Right lobe of liver (tissue), 4 donors: Measurements from ENCODE around the gene FAM13B.

Experiments
- CTCF ChIP-seq, 4 donors: fragments of 200-600 bp in 3 of 4; fragments of 450-650 bp in 1 of 4; IDR thresholded peaks; one replicate each; pipeline versions ENCODE4 v1.5.1 to v1.8.0; 2016 to 2022; ENCODE audit warnings: antibody characterized with exemption in 4 of 4, mild to moderate bottlenecking in 2 of 4
- POLR2A ChIP-seq: fragments of 450-650 bp; IDR thresholded peaks from one replicate; pipeline ENCODE4 v1.6.1; 2017; ENCODE audit warnings: antibody characterized with exemption, mild to moderate bottlenecking
- donor health status: DM: no; HTN: no; CAD: no.
- donor health status: DM: no; HTN: no; CAD: no.
- donor health status: DM: no; HTN: yes; CAD: no.

- no peak for TF ChIP-seq POLR2A
- TF ChIP-seq CTCF (IDR thresholded peaks at IDR 0.05), result no peak
Observed at GRCh38 chr5:137960141-137960540, 72.7 kb downstream of the FAM13B start.
